HTERT RPE-1 (cell line): ENCODE data around the gene DFFA.
"Not testable (repeated sequence)": the region's sequence is repeated elsewhere in the genome, so short reads cannot be mapped to it uniquely, and the experiment has no call there.

Experiments
- in situ Hi-C: fragments of 300-500 bp; cut with MboI; formaldehyde crosslinking; loops from 4 replicates; pipeline ENCODE4 v1.14.3; 2020; ENCODE audit warnings: low sequenced_read_pairs

DFFA gene

DNA sequence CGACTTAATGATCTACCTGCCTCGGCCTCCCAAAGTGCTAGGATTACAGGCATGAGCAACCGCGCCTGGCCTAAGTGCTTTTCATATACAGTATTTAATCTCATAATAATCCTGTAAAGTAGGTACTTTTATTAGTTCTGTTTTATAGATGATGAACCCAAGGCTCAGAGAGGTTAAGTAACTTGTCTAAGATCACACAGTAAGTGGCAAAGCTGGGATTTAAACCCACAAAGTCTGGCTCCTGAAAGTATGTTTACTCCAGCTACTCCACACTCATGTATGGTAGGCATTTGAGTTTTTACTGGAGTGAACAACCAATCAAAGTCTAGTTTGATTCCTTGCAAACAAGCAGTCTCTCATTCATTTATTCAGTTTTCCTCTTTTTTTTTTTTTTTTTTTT lies 2.3 kb downstream of the DFFA start:
- in situ Hi-C loops = no loop called here

DNA sequence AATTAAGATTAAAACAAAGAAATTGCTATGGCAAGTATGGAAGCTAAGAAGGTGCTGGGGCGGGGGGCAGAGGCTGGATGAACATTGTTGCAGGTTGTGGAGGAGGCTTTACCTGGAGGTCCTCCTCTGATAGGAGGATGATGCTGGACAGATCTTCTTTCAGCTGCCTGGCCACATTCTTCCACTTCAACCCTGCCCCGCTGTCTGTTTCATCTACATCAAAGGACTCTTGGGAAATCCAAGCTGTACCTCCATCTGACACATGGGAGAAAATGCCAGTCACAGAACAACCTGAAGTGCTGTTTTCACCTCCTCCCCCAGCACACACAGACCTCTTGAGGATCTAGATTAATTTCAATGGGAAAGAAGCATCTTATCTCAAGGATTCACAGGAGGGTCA lies 5.3 kb downstream of the DFFA start:
- in situ Hi-C loops = no loop called here

- in situ Hi-C loops = no loop called here
Measured at GRCh38 chr1:10459184-10459583, 13.1 kb downstream of the DFFA start.

GRCh38 chr1:10457875-10458274 lies 14.5 kb downstream of the DFFA start:
- in situ Hi-C loops = no loop called here

DNA sequence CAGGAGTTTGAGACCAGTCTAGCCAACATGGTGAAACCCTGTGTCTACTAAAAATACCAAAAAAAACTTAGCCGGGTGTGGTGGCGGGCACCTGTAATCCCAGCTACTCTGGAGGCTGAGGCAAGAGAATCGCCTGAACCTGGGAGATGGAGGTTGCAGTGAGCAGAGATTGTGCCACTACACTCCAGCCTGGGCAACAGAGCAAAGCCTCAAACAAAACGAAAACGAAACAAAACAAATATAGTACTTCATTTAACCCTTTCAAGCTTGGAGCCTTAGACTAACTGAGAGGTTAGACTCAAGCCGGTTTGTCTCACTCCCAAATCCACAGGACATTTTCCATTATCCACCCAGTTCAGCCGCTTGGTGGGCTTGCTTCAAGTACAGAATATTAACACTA lies 14.9 kb downstream of the DFFA start:
- in situ Hi-C loops = not testable (repeated sequence)

DNA sequence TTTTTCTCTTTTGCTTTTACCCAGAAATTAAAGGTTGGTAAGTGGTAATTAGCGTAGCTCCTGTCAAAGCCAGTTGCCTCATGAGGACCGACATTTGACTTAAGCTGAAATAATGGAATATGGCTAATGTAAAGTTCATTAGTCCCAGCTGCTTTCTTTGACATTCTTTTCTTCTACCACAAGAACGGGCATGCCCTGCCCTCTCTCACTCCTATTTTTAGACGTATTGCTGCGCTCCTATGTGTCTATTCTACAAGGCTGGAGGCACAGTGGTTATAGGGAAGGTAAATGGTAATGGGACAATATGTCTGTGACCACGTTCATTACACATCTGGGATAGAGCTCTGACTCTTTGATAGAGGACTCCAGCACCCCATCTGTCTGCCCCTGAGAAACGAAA lies 15.7 kb downstream of the DFFA start:
- in situ Hi-C loops = no loop called here

DNA sequence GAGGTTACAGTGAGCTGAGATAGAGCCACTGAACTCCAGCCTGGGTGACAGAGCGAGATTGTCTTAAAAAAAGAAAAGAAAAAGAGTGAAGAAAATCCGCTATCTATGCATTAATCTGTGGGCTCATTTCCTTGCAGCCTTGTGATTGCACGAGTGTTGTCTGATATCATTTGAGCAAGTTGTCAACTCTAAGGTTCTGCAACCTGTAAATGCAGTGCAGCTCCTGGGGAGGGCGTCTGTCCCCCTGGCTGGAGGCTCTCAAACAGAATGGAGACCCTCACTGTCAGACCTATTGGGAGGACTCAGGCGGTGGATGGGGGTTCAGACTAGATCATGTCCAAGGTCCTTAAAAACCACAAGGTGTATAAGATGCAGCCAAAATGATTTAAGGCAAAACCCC lies 16.3 kb downstream of the DFFA start:
- in situ Hi-C loops = no loop called here

GRCh38 chr1:10451287-10451686 lies 21.0 kb downstream of the DFFA start:
- in situ Hi-C loops = no loop called here

DNA sequence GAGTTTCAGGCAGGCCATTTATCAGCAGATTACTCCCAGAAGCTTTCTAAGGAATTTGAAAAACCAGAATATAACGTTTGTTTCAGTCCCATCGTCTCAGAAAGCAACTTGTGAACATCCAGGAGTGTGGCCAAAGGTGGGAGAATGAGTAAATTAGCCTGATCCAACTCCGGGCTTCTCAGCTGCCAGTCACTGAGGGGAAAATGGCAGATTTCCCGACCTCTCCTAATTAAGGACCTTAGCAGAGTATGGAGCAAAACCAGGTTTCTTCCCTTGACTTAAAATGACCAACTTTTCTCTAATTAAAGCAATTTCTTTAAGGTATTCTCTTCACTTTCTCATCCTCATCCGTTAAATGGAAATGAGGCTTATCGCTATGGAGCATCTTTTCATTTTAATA lies 21.5 kb downstream of the DFFA start:
- in situ Hi-C loops = no loop called here

DNA sequence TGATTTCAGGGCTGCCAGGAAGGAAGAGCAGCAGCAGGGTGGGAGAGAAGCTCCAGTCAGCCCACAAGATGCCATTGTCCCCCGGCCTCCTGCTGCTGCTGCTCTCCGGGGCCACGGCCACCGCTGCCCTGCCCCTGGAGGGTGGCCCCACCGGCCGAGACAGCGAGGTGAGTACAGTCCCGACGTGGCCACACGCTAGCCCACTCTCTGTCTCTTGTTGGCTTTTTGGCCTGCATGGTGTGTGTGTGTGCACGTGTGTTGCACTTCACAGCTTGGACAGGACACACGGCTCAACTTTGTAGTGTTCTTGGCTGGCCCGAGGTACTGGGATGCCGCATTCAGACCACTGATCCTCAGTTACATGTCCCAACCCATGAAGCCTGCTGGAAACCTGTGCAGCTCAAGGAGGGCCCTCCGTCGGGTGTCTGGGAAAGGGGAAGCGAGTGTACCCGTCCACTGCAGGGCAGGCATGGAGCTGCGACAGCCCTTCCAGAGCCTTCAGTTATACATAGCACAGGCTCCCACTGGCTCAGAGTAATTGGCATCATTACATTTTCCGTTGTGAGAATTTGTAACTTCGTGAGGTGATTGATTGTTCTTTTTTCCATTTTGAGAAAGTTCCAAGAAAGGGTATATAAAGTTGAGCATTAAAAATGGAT lies 22.0 kb downstream of the DFFA start:
- in situ Hi-C loops = no loop called here

- in situ Hi-C loops = no loop called here
Measured at GRCh38 chr1:10449751-10450150, 22.6 kb downstream of the DFFA start, which contains the start of gene CORT. Gene CORT (plus strand): TSS chr1:10450031. CDS start chr1:10450224, 193 bp downstream.

DNA sequence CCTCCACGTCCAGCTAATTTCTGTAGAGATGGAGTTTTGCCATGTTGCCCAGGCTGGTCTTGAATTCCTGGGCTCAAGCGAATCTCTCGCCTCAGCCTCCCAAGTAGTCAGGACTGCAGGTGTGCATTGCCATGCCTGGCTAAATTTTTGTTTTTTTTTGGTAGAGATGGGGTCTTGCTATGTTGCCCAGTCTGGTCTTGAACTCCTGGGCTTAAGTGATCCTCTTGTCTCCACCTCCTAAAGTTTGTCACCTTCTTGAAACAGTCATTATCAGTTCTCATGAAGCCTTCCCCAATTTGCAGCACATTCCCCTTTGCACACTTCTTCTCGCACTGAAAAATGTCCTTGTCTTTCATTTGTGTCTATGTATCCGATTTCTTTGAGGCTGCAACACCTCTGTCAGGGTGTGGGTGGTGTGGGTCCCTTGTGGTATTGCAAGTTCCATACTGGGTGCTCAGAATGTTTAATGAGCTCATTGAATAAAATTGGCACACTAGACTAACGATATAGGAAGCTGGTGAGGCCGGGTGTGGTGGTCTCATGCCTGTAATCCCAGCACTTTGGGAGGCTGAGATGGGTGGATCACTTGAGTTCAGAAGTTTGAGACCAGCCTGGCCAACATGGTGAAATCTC lies 25.4 kb downstream of the DFFA start:
- in situ Hi-C loops = no loop called here

DNA sequence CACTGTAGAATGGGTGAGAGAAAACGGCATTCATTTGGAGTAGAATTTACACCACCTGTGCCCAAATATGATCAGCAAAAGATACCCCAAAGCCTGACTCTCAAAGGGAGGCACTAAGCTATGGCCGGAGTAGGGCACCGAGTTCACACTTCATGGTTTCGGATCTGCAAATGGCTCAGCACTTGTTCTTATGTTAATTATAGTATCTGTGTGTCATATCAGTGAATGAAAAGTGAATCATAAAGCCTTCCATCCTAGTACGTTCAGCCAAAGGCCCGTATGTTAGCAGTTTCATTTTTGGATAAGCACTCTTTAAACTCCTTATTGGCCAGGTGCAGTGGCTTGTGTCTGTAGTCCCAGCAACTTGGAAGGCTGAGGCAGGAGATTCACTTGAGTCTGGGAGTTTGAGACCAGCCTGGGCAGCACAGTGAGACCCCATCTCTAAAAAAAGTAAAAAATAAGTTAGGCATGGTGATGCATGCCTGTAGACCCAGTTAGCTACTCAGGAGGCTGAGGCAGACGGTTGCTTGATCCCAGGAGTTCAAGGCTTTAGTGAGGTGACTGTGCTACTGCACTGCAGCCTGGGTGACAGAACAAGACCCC lies 27.4 kb downstream of the DFFA start:
- in situ Hi-C loops = no loop called here

GRCh38 chr1:10444248-10444647 lies 28.1 kb downstream of the DFFA start:
- in situ Hi-C loops = no loop called here

DNA sequence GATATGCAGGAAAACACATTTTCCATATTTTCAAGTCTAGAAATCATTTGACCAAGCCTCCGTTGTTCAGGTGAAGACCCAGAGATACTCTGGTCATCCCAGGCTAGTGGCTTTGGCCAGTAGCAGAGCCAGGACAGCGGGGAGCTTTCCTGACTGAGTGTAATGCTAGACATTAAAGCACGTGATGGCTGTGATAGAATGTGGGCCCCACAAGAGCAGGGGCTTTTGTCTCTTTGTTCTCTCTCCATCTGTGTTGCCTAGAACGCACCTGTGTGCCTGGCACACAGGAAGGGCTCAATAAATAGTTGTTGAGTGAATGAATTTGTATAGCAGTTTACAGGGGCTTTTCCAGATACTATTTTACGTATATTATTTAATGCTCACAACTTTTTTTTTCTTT lies 31.5 kb downstream of the DFFA start:
- in situ Hi-C loops = no loop called here

DNA sequence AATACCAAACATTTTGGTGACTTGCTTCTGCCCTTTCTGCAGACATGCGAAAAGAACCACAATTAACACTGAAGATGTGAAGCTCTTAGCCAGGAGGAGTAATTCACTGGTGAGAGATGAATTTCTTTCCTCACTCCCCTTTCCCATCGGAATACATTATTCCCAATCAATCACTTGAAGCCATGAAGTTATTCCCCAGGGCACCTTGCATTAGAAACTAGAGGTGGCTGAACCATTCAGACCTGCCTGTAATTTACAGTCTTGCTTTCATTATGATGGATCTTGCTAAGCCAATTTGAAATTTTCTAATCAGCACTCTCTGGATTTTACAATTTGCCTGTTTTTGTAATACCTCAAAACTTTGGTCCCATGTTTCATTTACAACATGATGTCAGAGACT lies 32.0 kb downstream of the DFFA start:
- in situ Hi-C loops = no loop called here

DNA sequence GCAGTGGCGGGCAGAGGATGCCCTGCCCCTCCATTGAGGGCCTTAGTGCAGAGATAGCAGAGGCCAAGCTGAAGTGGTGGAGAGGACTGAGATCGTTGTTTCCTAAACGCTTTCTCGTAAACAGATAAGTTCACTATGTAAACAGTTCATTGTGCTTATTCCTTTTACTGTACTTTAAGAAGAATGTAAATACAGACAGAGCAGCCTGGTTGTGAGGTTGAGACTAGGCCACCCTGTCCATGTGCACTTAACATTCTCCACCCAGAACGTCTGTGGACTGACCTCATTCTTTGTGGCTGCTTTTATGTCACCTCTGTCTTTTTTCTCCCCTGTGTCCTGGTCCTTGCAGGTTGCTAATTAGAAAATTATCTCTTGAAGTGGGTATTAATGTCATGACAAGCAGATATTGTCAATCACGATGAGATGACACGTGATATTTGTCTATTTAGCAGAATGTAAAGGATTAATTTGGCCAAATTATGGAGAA lies 33.6 kb downstream of the DFFA start:
- in situ Hi-C loops = no loop called here

DNA sequence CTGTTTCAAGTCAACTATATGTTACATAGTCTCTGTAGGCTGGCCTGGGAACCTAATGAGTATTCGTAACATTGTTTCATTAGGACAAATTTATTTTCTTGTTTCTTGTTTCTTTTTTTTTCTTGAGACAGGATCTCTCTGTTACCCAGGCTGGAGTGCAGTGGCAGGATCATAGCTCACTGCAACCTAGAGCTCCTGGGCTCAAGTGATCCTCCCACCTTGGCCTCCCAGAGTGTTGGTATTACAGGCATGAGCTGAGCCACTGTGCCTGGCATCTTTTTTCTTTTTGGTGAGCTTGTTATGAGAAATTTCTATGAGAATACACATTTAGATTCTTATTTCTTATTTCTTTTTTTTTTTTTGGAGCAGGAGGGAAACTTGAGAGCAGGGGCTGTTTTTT lies 35.3 kb downstream of the DFFA start:
- in situ Hi-C loops = no loop called here

DNA sequence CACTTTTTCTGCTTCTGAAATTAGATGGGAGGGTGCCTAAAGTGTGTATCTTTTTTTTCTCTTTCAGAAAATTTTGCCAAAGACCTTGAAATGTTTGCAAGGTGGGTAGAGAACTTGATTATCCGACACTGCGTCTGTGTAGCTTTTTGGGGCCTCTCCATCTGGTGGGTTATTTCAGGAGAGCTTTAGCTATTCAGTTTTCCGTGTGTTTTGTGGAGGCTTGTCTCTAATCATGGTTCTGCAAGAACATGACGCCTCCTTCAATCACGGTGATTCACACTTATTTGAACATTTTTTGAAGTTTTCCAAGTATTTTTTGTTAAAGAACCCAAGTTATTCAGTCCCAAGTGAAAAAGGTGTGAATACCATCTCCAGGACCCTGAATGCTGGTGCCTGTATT lies 37.7 kb downstream of the DFFA start:
- in situ Hi-C loops = no loop called here

DNA sequence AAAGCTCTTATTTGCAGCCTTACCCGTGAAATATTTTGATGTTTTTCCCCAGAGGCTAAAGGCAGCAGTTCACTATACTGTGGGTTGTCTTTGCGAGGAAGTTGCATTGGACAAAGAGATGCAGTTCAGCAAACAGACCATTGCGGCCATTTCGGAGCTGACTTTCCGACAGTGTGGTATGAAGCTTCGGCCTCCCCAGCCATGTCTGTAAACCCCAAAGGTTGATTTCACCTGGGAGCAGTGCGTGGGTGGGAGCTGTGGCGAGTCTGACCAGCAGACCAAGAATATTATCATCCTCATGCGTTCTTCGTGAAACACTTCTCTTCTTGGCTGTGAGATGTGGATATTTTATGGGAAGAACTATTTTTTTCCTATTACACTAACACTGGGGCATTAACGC lies 38.5 kb downstream of the DFFA start:
- in situ Hi-C loops = no loop called here

DNA sequence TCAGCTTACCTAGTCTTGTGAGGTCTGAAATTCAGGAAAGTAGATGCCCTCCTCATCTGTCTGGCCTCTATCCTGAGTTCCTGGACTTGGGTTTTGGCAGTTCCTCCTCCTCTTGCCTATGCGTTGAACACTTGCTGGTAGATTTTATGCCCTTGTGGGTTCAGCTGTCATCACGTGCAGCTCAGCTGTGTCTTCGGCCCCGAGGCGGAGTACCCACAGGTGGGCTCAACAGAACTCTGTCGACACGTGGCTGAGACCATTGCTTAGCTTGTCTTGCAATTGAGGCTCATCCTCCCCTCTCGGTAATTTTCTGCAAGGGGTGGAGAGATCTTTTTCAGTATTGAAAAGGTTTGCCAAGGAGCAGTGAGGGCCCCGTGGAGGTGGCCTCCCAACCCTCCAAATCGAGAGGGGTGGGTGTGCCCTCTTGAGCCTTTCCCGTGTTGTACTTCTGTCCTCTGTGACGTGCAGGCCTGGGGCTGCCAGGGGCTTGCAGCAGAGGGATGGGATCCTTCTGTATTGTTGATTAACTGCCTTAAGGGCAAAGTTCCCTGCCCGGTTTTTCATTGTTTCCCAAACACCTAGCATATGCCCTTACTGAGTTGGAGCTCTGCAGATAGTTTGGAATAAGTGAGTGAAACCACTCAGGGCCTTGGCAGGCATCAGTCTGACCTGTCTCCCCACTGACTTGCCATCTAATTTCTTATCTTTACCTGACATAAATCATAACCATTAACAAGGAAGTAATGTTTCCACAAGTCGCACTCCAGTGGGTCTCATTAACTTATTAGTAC lies 39.2 kb downstream of the DFFA start:
- in situ Hi-C loops = no loop called here
